AG10803 (cell line): ENCODE measurements around the gene ZNF407.

Experiments used
- DNase-seq: peaks from one replicate; pipeline ENCODE4 v3.0.0; 2010; ENCODE audit warnings: low read depth
- H3K4me3 ChIP-seq: 2 replicates; pipeline ENCODE4 v1.5.1; 2011; ENCODE audit warnings: mild to moderate bottlenecking, low read length, control low read depth
- TF ChIP-seq, protein P1 (sequence below): conservative IDR thresholded peaks from 2 replicates; pipeline ENCODE4 v1.5.1; 2011; ENCODE audit warnings: mild to moderate bottlenecking, low read length, control low read depth, inconsistent platforms

Gene ZNF407

DNA sequence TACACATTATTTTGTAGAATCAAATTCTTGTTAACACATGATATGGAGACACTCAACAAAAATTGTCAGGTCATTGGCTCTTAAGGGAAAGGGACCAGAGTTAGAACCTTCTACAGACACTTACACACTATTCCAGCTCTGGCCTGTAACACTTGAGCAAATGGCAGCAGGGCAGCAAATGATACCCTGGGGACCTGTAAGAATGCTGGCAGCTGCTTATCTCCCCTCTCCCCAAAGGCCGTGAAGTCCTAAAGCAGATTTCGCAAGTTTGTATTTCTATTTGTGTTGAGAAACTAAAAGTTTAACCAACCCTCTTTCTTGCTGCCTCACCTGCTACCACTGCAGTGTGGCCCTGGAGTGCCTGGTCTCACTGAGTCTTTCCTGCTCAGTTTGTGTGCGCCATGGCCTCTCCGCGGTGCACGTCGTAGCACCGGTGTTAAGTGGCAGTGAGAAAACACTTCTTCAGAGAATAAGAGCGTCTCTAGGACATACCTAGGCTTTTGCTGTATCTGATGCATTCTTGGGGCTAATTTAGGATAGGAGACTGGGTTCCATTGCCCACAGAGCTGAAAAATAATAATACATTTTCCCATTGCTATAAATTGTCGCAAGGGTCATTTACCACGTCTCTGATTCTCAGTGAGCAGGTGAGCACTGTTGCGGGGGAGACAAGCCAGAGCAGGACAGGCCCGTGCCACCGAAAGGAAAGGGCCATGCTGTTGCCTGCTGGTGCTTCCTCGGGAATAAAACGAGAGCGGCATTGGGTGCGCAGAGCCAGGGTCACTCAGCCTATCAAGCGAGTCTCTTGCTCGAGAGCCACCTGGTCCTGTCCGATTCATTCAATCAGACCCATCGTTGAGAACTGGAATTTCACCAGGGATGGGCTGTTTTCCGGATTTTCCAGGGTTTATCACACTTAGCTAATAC is 406.4 kb downstream of the ZNF407 start:
- no peak for DNase-seq
- TF ChIP-seq, protein P1, sequence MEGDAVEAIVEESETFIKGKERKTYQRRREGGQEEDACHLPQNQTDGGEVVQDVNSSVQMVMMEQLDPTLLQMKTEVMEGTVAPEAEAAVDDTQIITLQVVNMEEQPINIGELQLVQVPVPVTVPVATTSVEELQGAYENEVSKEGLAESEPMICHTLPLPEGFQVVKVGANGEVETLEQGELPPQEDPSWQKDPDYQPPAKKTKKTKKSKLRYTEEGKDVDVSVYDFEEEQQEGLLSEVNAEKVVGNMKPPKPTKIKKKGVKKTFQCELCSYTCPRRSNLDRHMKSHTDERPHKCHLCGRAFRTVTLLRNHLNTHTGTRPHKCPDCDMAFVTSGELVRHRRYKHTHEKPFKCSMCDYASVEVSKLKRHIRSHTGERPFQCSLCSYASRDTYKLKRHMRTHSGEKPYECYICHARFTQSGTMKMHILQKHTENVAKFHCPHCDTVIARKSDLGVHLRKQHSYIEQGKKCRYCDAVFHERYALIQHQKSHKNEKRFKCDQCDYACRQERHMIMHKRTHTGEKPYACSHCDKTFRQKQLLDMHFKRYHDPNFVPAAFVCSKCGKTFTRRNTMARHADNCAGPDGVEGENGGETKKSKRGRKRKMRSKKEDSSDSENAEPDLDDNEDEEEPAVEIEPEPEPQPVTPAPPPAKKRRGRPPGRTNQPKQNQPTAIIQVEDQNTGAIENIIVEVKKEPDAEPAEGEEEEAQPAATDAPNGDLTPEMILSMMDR: no peak
- H3K4me3 ChIP-seq: no peak overlapping the region

DNA sequence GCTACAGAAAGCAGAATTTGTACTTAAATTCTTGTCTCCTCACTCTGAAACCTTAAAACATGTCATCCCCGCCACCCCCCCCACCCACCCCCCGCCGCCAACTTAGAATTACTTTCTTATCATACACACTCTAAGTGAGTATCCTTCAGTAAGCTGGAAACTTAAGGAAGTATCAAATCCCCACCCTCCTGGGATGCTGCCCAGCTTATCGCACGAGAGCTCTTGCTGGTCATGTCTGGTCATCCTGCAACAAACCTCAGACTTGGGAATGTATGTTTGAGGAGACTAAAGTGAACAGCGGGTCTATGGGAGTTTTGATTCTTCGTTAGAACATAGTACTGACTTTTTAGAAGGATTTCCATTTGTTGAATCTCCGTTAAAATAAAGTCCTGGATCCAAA is 408.0 kb downstream of the ZNF407 start:
- no peak for DNase-seq
- TF ChIP-seq, protein P1: no peak
- H3K4me3 ChIP-seq: no peak overlapping the region

DNA sequence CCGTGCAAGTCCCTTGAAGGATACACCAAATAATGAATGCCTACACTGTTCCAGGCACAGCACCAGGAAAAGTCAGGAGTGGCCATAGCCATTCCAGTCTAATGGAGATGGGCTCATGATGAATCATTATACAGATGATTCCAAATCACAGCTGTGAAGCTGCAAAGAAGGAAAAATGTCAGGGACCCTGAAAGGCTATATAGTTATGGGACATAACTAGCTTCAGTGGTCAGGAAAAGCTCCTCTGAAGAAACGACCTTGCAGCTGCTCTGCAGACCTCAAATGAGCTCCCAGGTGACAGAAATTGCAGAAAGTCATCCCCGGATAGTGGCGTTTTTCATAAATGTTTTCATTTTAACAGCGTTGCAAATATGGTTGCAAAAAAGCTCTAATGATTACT is 410.5 kb downstream of the ZNF407 start:
- TF ChIP-seq, protein P1: no peak
- no peak for DNase-seq
- no peak overlapping the region for H3K4me3 ChIP-seq

DNA sequence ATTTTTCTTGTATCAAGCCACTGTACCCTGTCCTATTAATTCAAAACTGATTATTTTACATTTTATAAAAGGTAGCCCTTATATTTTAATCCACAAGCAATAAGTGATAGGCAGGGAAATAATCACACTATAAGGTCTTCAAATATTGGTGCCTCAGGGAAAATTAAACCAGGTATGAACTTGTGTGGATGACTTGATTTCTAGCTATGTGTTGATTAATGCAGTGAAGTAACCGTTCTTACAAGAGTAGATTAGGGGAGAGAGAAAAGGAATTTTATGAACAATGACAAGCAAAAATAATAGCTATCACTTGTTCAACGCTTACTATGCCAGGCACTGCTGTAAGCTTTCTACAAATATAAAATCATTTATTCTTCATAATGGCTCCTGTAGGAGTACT is 411.6 kb downstream of the ZNF407 start:
- H3K4me3 ChIP-seq: no peak overlapping the region
- DNase-seq: no peak
- TF ChIP-seq, protein P1: no peak

DNA sequence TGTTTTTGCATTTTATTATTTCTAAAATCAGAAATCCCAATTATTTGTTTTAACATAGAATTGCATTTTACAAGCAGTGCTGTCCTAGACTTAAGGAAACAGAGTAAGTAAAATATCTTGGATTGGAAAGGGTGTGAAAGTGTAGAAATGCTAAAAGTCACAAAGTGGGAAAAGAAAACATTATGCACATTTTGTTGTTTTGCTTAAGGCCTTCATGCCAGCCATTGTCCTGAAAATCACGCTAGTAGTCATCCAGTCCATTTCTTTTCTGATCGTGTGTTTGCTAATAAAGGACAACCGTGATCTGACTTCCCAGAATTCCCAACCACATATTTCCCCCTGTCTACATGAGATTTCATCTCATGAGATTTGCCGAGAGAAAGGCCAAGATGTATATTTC is 412.2 kb downstream of the ZNF407 start:
- H3K4me3 ChIP-seq: no peak overlapping the region
- no peak for DNase-seq
- TF ChIP-seq, protein P1: no peak

DNA sequence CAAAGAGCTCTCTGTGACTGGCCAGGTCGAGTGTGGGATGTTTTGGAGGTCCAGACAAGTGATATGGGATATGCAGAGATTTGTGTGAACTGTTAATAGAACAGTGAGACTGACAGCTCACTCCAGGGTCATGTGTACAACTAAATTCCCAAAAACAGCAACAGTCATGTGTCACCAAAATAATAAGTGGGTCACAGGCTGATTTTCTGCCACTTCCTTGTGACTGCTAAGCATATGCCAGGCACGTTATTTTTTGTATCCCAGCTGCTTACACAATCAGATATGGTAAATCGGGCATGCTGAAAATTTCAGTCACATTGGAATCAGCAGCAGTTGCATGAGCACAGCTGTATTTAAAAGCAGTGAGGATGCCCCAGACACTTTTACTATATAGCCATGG is 412.6 kb downstream of the ZNF407 start:
- TF ChIP-seq, protein P1: no peak
- H3K4me3 ChIP-seq: no peak overlapping the region
- peak; percentile 3 for DNase-seq

DNA sequence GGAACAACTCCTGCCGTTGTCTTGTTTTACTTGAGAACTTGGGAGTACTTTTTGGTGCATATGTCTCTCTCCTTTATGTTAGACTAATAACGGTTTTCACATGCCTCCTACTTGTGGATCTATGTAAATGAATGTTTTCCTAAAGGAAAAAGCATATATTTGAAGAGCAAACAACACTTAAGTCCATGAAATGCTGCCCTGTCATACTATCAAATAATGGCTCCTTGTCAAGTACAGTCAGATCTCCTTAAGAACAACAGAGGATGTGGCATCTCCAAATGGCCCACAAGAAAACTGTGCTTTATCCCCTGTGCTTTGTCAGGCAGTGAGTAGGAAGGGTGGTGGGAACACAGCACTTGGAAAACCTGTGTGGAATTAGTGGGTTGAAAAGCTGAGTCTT is 413.0 kb downstream of the ZNF407 start:
- TF ChIP-seq, protein P1: no peak
- no peak overlapping the region for H3K4me3 ChIP-seq
- no peak for DNase-seq
